SU-DHL-6 (cell line): ENCODE results near the gene ZC3H7A.

Experiments
- EZH2phosphoT487 ChIP-seq: fragments of 200-600 bp; sonication (generic), shearing (Covaris generic); conservative IDR thresholded peaks from 2 replicates; pipeline ENCODE4 v1.6.1; 2018; ENCODE audit warnings: mild to moderate bottlenecking, antibody characterized with exemption, low read length, moderate library complexity, mixed read lengths
- TF ChIP-seq, protein P1 (sequence below): fragments of 200-600 bp; sonication (generic); IDR thresholded peaks from one replicate; pipeline ENCODE4 v1.5.1; 2017; ENCODE audit warnings: antibody characterized with exemption, mild to moderate bottlenecking, low read length, moderate library complexity; ENCODE audit not compliant: insufficient read depth, poor library complexity, severe bottlenecking

DNA sequence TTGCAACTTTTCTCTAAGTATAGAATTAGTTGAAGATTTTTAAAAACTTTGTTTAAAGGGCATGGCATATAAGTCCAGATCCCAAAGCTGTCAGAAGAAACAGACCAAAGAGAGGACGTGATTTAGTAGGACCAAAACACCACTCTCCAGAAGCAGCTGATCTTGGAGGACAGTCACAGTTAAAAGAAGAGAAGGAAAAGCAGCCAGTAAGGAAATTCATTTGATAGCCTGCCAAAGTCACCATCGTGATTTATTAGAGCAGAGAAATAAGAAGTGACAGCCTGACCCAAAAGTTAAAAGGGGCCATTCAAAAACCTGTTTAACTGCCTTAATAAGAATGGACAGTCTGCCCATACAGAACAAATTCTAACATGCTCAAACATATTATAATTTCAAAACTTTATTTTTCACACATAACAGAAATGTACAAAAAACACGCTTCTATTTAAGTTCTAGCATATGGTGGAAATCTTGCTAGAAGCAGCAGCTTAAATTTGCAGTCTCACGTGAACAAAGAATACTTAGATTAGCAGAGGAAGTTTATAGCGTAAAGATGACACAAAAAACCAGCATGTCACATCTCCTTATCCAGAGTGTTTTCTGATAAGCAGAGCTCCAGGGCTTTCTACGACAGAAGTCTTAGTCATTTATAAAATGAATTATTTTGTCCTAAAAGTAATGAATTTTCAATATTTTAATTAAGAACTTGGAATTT lies 91.6 kb downstream of the ZC3H7A start:
- TF ChIP-seq, protein P1, sequence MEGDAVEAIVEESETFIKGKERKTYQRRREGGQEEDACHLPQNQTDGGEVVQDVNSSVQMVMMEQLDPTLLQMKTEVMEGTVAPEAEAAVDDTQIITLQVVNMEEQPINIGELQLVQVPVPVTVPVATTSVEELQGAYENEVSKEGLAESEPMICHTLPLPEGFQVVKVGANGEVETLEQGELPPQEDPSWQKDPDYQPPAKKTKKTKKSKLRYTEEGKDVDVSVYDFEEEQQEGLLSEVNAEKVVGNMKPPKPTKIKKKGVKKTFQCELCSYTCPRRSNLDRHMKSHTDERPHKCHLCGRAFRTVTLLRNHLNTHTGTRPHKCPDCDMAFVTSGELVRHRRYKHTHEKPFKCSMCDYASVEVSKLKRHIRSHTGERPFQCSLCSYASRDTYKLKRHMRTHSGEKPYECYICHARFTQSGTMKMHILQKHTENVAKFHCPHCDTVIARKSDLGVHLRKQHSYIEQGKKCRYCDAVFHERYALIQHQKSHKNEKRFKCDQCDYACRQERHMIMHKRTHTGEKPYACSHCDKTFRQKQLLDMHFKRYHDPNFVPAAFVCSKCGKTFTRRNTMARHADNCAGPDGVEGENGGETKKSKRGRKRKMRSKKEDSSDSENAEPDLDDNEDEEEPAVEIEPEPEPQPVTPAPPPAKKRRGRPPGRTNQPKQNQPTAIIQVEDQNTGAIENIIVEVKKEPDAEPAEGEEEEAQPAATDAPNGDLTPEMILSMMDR: no peak
- no peak for TF ChIP-seq EZH2phosphoT487
